ENCODE data around the gene TLE3.

The TLE3 gene

DNA sequence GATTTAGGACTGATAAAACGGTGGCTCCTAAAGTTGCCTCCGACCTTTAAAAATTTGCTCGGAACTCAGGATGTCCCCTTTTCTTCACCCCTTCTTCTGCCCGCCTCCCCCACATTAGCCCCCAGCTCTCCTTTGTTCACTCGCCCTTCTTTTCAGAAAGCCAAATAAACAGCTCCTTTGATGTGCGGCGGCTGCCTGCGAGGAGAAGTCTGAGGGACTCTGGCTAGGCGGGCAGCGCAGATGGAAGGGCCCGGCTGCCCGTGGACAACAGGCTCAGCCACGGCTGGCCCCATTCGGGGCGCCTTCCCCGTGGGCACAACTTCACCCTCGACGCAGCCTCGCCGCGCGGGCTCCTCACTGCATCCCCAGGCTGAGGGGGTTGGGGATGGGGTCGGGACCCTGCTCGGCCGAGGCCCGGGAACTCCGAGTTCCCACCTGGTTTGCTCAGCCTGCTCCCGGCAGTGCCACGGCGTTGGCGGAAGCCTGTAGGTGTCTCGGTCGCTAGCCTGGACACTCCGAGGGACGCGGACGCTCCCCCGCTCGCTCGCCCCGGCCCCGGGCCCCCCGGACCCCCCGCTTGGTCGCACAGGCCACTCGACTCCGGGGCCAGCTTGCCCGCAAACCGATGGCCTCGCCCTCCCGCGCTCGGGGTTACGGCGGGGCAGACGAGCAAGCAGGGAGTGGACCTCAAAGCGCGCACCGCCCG lies 897 bp upstream of the TLE3 start:
- FAIRE-seq (no peak), DNase-seq (ENCODE audit: insufficient read length, low spot score) (no peak)
- TF ChIP-seq, protein P1, sequence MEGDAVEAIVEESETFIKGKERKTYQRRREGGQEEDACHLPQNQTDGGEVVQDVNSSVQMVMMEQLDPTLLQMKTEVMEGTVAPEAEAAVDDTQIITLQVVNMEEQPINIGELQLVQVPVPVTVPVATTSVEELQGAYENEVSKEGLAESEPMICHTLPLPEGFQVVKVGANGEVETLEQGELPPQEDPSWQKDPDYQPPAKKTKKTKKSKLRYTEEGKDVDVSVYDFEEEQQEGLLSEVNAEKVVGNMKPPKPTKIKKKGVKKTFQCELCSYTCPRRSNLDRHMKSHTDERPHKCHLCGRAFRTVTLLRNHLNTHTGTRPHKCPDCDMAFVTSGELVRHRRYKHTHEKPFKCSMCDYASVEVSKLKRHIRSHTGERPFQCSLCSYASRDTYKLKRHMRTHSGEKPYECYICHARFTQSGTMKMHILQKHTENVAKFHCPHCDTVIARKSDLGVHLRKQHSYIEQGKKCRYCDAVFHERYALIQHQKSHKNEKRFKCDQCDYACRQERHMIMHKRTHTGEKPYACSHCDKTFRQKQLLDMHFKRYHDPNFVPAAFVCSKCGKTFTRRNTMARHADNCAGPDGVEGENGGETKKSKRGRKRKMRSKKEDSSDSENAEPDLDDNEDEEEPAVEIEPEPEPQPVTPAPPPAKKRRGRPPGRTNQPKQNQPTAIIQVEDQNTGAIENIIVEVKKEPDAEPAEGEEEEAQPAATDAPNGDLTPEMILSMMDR (IDR thresholded peaks at IDR 0.05; ENCODE audit: insufficient read depth, missing control alignments), result no peak

DNA sequence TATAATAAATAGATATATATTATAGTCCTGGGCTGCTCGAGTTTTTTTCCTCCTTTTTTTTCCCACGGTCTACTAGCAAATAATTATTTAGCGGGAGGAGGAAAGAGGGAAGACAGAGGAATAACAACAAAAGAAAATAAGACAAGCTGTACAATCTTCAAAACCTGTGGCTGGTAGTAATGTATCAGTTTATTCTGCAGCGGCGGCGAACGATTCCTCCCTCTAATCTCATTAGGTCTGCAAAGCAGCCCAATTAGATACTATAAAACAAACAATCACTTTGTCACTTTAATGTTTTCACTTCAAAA lies 390 bp upstream of the TLE3 start:
- TF ChIP-seq, protein P1 (IDR thresholded peaks at IDR 0.05; ENCODE audit: insufficient read depth, missing control alignments), result no peak
- DNase-seq (ENCODE audit: insufficient read length, low spot score), result no peak
- no peak for FAIRE-seq

DNA sequence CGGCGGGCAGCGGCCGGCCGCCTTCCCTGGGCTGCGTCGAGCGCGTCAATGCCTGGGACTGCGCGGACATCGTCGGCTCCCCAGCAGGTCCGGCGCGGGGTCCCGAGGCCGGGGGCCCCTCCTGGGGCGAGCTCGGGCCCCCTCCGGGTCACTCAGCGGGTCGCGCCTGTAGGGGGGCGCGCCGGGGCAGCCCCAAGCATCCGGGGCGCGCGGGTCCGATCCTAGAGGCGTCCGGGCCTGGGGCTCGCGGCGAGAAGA lies 725 bp downstream of the TLE3 start:
- DNase-seq (ENCODE audit: insufficient read length, low spot score), result no peak
- no peak for FAIRE-seq
- TF ChIP-seq, protein P1 (IDR thresholded peaks at IDR 0.05; ENCODE audit: insufficient read depth, missing control alignments), result no peak

DNA sequence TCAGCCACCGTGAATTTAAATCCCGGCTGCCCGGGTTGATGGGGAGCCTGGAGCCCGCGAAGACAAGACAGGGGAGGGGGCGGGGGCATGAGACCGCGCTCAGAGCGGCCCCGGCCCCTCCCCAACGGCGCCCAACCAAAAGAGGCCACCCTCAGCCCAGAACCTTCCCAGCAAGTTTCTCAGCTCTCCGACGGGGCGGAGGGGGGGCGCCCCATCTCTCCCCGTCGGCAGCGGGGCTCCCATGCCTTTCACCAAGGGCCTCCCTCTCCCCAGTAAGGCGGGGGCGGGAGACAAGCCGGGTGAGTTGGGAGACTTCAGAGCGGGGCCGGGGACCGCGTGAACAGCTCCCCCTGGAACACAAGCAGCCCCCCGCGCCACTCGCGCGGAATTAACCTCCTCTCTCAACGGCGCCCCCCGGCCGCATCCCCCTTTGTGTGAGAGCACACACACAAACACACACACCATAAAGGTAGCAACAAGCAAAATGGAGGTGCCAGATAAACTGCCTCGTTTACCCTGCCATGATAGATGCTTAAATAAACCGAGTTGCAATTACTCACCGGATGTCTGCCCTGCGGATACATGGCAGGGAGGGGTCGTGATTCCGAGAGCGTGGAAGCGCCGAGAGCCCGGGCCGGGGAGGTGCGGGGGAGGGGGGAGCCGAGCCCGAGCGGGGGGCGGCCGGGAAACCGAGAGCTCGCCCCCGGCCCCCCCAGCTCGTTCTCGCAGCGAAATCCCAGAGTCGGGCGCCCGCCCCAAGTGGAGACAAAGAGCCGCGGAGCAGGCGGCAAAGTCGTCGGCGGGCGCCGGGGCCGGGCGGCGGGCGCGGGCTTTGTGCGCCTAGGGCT lies 1.3 kb downstream of the TLE3 start:
- TF ChIP-seq, protein P1 (IDR thresholded peaks at IDR 0.05; ENCODE audit: insufficient read depth, missing control alignments), result peak; percentile 0
- FAIRE-seq (no peak), DNase-seq (ENCODE audit: insufficient read length, low spot score) (no peak)

DNA sequence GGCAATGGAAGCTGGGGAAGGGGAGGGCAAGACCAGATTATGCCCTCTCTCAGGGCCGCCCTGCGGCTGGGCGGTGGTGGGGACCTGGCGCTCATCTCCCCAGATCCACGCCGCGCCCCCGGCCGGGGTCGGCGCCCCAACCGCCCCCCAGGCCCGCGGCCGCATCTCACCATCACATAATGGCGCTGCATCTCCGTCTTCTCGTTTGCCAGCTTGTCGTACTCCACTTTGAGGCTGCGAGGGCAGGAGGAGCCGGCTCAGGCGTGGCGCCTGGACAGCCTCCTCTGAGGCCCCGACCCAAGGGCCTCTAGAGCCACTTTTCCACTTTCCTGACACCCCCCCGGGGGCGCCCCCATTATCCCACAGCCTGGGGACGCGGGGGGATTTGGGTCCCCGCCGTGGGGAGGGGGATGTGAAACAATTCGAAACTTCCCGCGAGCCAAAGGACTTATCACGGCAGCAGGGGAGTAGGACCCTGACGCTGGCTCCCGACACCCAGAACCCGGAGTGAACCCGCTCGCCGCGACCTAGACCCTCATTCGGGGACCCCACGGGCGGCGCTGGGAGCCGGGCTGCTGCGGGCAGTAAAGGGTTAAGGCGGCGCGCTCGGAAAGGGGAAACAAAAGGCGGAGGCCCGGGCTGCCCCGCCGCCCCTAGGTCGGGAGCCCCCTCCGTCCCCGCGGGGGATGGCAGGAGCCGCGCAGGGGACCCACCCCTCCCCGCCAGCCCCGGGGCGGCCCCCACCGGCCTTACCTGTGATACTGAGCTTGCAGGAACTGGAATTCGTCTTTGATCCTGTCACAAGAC lies 2.1 kb downstream of the TLE3 start:
- DNase-seq (ENCODE audit: insufficient read length, low spot score) (no peak), FAIRE-seq (no peak)
- TF ChIP-seq, protein P1 (IDR thresholded peaks at IDR 0.05; ENCODE audit: insufficient read depth, missing control alignments), result no peak

DNA sequence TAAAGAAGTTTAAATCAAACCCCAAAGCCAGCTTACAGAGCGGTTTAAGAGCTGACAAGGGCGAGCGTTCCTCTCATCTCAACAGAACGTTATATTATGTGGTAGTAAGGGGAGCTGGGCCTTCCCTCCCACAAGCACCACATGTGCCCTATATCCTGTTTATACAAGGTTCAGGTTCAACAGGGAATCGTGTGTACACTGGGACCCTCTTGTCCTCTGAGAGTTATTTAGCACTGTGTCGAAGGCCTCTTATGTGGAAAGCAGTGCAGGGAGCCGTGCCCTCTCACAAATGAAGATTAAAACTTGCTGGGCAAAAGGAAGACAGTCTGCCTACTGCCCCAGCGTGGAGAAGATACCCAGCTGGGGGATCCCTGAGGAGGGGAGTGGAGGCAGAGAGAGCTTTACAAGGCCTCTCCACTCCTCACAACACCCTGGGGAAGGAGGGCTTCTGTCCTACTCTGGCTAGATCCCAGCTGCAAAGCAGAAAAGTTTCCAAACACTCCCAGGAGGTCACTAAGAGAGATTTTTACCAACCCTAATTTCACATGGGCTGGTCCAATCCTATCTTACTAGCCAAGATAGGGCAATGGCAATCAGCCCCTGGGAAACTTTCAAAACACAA lies 2.9 kb downstream of the TLE3 start:
- DNase-seq (ENCODE audit: insufficient read length, low spot score), result no peak

More for the DNA sequence above, 2.9 kb downstream of the TLE3 start:
- FAIRE-seq, result no peak
- TF ChIP-seq, protein P1 (IDR thresholded peaks at IDR 0.05; ENCODE audit: insufficient read depth, missing control alignments), result no peak
